Myocyte (in vitro differentiated cells): Measurements from ENCODE around the gene IVNS1ABP. TPM values are rescaled to one million over a fixed set of nuclear protein-coding genes. Genes with fewer than 3 reads are reported as not detected.

ENCODE experiments used
- DNase-seq: peaks from one replicate; pipeline ENCODE4 v3.0.0-alpha.2; 2012; ENCODE audit warnings: low read depth
- total RNA-seq: library from RNA; depleted of rRNA; stranded (reverse); fragments of >200 nt; gene quantifications from 2 replicates; pipeline ENCODE4 v1.2.3, GENCODE V29; 2014

The IVNS1ABP gene
- total RNA-seq, 1 donor from 2014 or later, result 124 TPM

GRCh38 chr1:185295091-185295490 is 22.0 kb downstream of the IVNS1ABP start:
- DNase-seq, result no peak

- no peak for DNase-seq
Measured at GRCh38 chr1:185293967-185294542, 23.0 kb downstream of the IVNS1ABP start.

- no peak for DNase-seq
Measured at GRCh38 chr1:185292237-185292636, 24.8 kb downstream of the IVNS1ABP start.

- no peak for DNase-seq
Measured at GRCh38 chr1:185291652-185292051, 25.4 kb downstream of the IVNS1ABP start.

GRCh38 chr1:185291159-185291558 is 25.9 kb downstream of the IVNS1ABP start:
- no peak for DNase-seq

GRCh38 chr1:185289880-185290279 is 27.2 kb downstream of the IVNS1ABP start:
- no peak for DNase-seq

- DNase-seq, result no peak
Measured at GRCh38 chr1:185288435-185288834, 28.6 kb downstream of the IVNS1ABP start.

GRCh38 chr1:185287451-185287850 is 29.6 kb downstream of the IVNS1ABP start:
- DNase-seq, result no peak

GRCh38 chr1:185284533-185285276 is 32.3 kb downstream of the IVNS1ABP start:
- DNase-seq, result no peak

GRCh38 chr1:185284116-185284515 is 32.9 kb downstream of the IVNS1ABP start:
- DNase-seq, result no peak

GRCh38 chr1:185281245-185281644 is 35.8 kb downstream of the IVNS1ABP start:
- DNase-seq, result no peak

- peak; percentile 11 for DNase-seq
Measured at GRCh38 chr1:185280589-185280988, 36.5 kb downstream of the IVNS1ABP start.

- peak; percentile 47 for DNase-seq
Measured at GRCh38 chr1:185279571-185279970, 37.5 kb downstream of the IVNS1ABP start.

GRCh38 chr1:185271921-185272320 is 45.1 kb downstream of the IVNS1ABP start:
- no peak for DNase-seq

GRCh38 chr1:185268352-185268751 is 48.7 kb downstream of the IVNS1ABP start:
- no peak for DNase-seq

GRCh38 chr1:185267701-185268100 is 49.3 kb downstream of the IVNS1ABP start:
- no peak for DNase-seq

- DNase-seq, result no peak
Measured at GRCh38 chr1:185267301-185267700, 49.7 kb downstream of the IVNS1ABP start.

- DNase-seq, result no peak
Measured at GRCh38 chr1:185265314-185265713, 51.7 kb downstream of the IVNS1ABP start.

- no peak for DNase-seq
Measured at GRCh38 chr1:185263780-185264179, 53.3 kb downstream of the IVNS1ABP start.

- no peak for DNase-seq
Measured at GRCh38 chr1:185263292-185263691, 53.8 kb downstream of the IVNS1ABP start.

- DNase-seq, result no peak
Measured at GRCh38 chr1:185262151-185262550, 54.9 kb downstream of the IVNS1ABP start.

GRCh38 chr1:185260611-185261010 is 56.4 kb downstream of the IVNS1ABP start:
- no peak for DNase-seq

GRCh38 chr1:185258676-185259075 is 58.4 kb downstream of the IVNS1ABP start:
- no peak for DNase-seq
